GM18511 (cell line): Measurements from ENCODE around the gene CA10.

Experiments used
- ATAC-seq: cut with Tn5 transposase; IDR thresholded peaks from one replicate; pipeline ENCODE4 v1.9.1; 2021; ENCODE audit warnings: mild to moderate bottlenecking, moderate library complexity; ENCODE audit not compliant: unreplicated experiment

Gene CA10

GRCh38 chr17:51657224-51657623 is 501.3 kb downstream of the CA10 start:
- no peak for ATAC-seq

- no peak for ATAC-seq
Measured at GRCh38 chr17:51653878-51654277, 504.6 kb downstream of the CA10 start.

- no peak for ATAC-seq
Measured at GRCh38 chr17:51652529-51652928, 506.0 kb downstream of the CA10 start.

GRCh38 chr17:51651513-51652298 is 506.8 kb downstream of the CA10 start:
- no peak for ATAC-seq

GRCh38 chr17:51650772-51651171 is 507.7 kb downstream of the CA10 start:
- ATAC-seq, result no peak

GRCh38 chr17:51650202-51650601 is 508.3 kb downstream of the CA10 start:
- no peak for ATAC-seq

- ATAC-seq, result no peak
Measured at GRCh38 chr17:51647826-51648225, 510.7 kb downstream of the CA10 start.

GRCh38 chr17:51647067-51647466 is 511.4 kb downstream of the CA10 start:
- no peak for ATAC-seq

- no peak for ATAC-seq
Measured at GRCh38 chr17:51646539-51646938, 512.0 kb downstream of the CA10 start.

- ATAC-seq, result no peak
Measured at GRCh38 chr17:51645056-51645455, 513.5 kb downstream of the CA10 start.

- no peak for ATAC-seq
Measured at GRCh38 chr17:51643702-51644490, 514.6 kb downstream of the CA10 start.

GRCh38 chr17:51642029-51642428 is 516.5 kb downstream of the CA10 start:
- no peak for ATAC-seq

GRCh38 chr17:51640108-51640622 is 518.3 kb downstream of the CA10 start:
- no peak for ATAC-seq

- no peak for ATAC-seq
Measured at GRCh38 chr17:51638971-51639370, 519.5 kb downstream of the CA10 start.

- no peak for ATAC-seq
Measured at GRCh38 chr17:51636291-51636690, 522.2 kb downstream of the CA10 start.

GRCh38 chr17:51630101-51630671 is 528.3 kb downstream of the CA10 start:
- ATAC-seq, result no peak

GRCh38 chr17:51629232-51629631 is 529.3 kb downstream of the CA10 start:
- no peak for ATAC-seq

- ATAC-seq, result no peak
Measured at GRCh38 chr17:51627779-51628178, 530.7 kb downstream of the CA10 start.

GRCh38 chr17:51618476-51618875 is 540.0 kb downstream of the CA10 start:
- no peak for ATAC-seq

- no peak for ATAC-seq
Measured at GRCh38 chr17:51617986-51618385, 540.5 kb downstream of the CA10 start.

- ATAC-seq, result no peak
Measured at GRCh38 chr17:51613255-51613654, 545.3 kb downstream of the CA10 start.

GRCh38 chr17:51612692-51613091 is 545.8 kb downstream of the CA10 start:
- ATAC-seq, result no peak
